Osteocyte (in vitro differentiated cells): ENCODE data around the gene MFSD11. TPM values are rescaled to one million over a fixed set of nuclear protein-coding genes. Genes with fewer than 3 reads are reported as not detected.

Experiments
- DNase-seq: peaks from one replicate; pipeline ENCODE4 v3.0.0; 2021; ENCODE audit warnings: mixed read lengths; ENCODE audit not compliant: unreplicated experiment; ENCODE audit errors: extremely low spot score
- H3K27ac Mint-ChIP-seq: one replicate; pipeline ENCODE4 v1.8.0; 2021; ENCODE audit warnings: mild to moderate bottlenecking, mixed read lengths; ENCODE audit not compliant: unreplicated experiment
- H3K27me3 Mint-ChIP-seq: one replicate; pipeline ENCODE4 v1.8.0; 2021; ENCODE audit warnings: mixed read lengths; ENCODE audit not compliant: unreplicated experiment
- H3K36me3 Mint-ChIP-seq: one replicate; pipeline ENCODE4 v1.8.0; 2021; ENCODE audit warnings: mixed read lengths; ENCODE audit not compliant: unreplicated experiment
- H3K4me1 Mint-ChIP-seq: one replicate; pipeline ENCODE4 v1.8.0; 2021; ENCODE audit warnings: mixed read lengths; ENCODE audit not compliant: unreplicated experiment
- H3K4me3 Mint-ChIP-seq: one replicate; pipeline ENCODE4 v1.8.0; 2021; ENCODE audit warnings: mild to moderate bottlenecking, moderate library complexity, mixed read lengths; ENCODE audit not compliant: unreplicated experiment
- H3K9me3 Mint-ChIP-seq: one replicate; pipeline ENCODE4 v1.8.0; 2021; ENCODE audit warnings: mixed read lengths; ENCODE audit not compliant: unreplicated experiment
- CTCF ChIP-seq: fragments of 200-600 bp; sonication (generic); IDR thresholded peaks from 2 replicates; pipeline ENCODE4 v1.5.0; 2021; ENCODE audit warnings: antibody characterized with exemption, mild to moderate bottlenecking, moderate library complexity
- total RNA-seq: library from RNA; stranded (reverse); gene quantifications from 2 replicates; pipeline ENCODE4 v1.2.1, GENCODE V29; 2021

Gene MFSD11
- total RNA-seq, 1 donor from 2014 or later, result 33.0 TPM

DNA sequence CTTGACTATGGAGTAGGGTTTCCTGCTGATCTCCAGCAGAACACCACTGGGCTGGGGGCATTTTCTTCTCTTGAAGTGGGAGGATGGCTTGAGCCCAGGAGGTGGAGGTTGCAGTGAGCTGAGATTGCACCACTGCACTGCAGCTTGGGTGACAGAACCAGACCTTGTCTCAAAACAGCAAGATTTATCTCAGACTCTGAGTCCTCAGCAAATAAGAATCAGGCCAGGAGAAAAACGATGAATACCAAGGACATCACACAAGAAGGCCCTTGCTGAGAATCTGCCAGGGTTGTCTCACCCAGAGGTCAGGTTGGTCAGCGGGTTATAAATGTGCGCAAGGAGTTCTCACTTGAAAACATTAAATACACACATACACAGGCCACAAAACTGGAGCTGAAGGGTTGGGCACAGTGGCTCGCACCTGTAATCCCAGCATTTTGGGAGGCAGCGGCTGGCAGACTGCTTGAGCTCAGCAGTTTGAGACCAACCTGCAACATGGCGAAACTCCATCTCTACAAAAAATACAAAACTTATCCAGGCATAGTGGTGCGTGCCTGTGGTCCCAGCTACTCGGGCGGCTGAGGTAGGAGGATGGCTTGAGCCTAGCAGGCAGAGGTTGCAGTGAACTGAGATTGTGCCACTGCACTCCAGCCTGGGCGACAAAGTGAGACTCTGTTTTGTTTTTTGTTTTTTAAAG lies 34.8 kb upstream of the MFSD11 start:
- Mint-ChIP-seq H3K4me1 (peaks cover 69% of the 10 kb centered on the region), H3K27ac (peak overlapping the region; percentile 50), H3K27me3 (no peaks in the 10 kb centered on the region), H3K4me3 (no peak overlapping the region), H3K36me3 (peaks cover 3% of the 10 kb centered on the region), H3K9me3 (no peaks in the 10 kb centered on the region)
- TF ChIP-seq CTCF, result no peak
- no peak for DNase-seq

DNA sequence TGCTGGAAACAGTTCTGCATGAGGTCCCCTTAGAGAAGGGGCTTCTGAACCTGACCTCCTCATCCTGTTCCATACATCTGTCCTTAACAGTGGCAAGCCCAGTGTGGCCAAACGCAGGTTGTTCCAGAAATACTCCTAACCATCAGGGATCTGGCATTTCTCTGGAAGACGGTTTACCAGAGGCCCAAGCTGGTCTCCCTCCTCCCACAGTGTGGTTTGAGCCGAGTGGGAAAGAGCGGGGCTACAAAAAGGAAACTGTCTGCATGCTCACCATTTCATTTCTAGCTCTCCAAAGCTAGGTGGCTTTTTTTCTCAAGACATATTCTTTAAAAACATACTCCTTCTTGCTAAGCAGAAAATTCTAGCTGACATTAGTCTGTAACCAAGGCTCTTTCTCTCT lies 33.1 kb upstream of the MFSD11 start:
- H3K9me3 Mint-ChIP-seq, result no peaks in the 10 kb centered on the region
- no peaks in the 10 kb centered on the region for H3K27me3 Mint-ChIP-seq
- H3K27ac Mint-ChIP-seq, result no peak overlapping the region
- H3K36me3 Mint-ChIP-seq, result peaks cover 3% of the 10 kb centered on the region
- DNase-seq, result no peak
- no peak for TF ChIP-seq CTCF
- no peak overlapping the region for H3K4me3 Mint-ChIP-seq
- H3K4me1 Mint-ChIP-seq, result peaks cover 76% of the 10 kb centered on the region

GRCh38 chr17:76706817-76707216 lies 31.1 kb upstream of the MFSD11 start:
- Mint-ChIP-seq H3K4me3 (no peak overlapping the region), H3K9me3 (no peaks in the 10 kb centered on the region), H3K4me1 (peaks cover 68% of the 10 kb centered on the region), H3K27me3 (no peaks in the 10 kb centered on the region), H3K27ac (no peak overlapping the region), H3K36me3 (peaks cover 3% of the 10 kb centered on the region)
- no peak for TF ChIP-seq CTCF
- no peak for DNase-seq

DNA sequence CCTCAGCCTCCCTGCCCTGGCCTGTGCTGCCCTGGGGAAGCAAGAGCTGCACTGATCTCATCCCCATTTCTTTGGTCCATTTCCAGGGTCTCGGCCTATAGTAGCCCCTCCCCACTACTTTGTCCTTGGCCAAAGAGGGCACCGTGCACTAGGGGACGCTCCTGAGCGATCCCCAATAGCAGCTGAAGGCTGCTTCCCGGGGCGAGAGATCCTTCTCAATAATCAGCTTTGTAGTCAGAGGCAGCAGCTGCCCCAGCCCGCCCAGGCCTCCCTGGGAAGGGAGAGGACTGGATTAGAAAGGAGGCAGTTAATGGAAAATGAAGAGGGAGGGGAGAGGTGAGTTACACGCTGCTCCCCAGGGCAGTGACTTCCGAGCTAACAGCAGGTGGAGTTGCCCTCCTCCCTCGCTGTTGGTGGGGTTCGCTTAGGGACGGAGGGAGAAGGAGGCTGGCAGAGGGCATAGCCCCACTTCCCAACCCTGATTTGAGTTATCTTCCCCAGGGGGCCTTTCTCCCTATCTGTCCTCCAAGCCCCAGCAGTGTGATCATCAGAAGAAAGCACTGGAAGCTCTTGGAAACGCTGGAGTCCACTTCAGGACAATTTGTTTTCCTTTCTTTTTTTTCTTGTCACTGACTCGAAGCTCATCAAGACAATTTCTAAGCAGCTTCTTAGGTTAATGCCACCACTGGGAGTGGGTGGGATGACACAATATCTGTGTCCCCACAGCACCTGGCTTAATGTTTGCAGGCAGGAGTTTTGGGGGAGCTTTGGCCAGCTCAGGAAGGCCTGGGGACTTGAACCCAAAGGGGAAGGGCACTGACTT lies 29.7 kb upstream of the MFSD11 start:
- DNase-seq, result no peak
- peaks cover 55% of the 10 kb centered on the region for H3K4me1 Mint-ChIP-seq
- TF ChIP-seq CTCF, result peak; percentile 36
- H3K4me3 Mint-ChIP-seq, result peak overlapping the region; percentile 77
- H3K27ac Mint-ChIP-seq, result peak overlapping the region; percentile 93
- H3K9me3 Mint-ChIP-seq, result no peaks in the 10 kb centered on the region
- peaks cover 3% of the 10 kb centered on the region for H3K36me3 Mint-ChIP-seq
- no peaks in the 10 kb centered on the region for H3K27me3 Mint-ChIP-seq
